Activated T-cell treated with anti-CD3 and anti-CD28 coated beads for 48 hours (primary cell): ENCODE measurements around the gene C22orf42.
A peak's percentile ranks its signal among the peaks of the same experiment; 100 is the strongest.
"Not testable (repeated sequence)": the region's sequence is repeated elsewhere in the genome, so short reads cannot be mapped to it uniquely, and the experiment has no call there.

ENCODE experiments used
- DNase-seq: peaks from one replicate; pipeline ENCODE4 v3.0.0-alpha.2; 2020; ENCODE audit warnings: low read depth

Gene C22orf42

DNA sequence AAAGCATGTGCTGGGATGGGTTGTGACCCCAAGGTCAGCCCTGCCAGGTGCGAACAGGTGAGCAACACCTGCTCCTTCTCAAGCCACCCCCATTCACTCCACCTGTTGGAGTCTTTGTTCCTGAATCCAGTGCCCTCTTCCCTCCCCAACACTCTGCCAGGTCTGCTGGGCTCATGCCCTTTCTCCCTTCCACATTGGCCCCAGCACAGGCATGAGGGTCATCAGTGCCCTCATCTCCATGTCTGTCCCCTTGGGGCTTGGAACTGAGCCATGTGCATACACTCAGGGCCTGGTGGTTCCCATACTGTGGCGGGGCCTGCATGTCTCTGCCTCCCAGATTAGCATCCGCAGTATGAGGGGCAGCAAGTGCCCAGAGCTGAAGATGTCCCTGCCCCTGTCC, 26.7 kb upstream of the C22orf42 start:
- no peak for DNase-seq

DNA sequence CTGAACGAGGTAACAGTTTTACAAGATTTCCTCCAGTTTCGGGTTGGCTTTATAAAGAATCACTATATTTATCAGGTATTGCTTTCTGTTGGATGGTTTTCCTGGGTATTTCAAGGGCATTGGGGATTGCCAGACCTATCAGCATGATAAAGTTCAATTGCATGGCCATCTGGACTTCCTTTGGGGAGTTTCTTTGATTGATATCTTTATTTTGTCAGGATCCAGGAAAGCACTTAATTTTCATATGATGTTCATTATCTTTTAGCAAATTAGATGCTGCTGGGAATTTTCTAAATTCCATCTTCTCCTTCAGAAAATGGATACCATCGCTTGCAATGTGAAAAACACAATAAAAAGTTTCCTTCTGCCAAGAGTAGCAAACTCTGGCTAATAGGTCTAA, 24.5 kb upstream of the C22orf42 start:
- DNase-seq = no peak

- DNase-seq = no peak
These were observed 21.9 kb upstream of the C22orf42 start for GRCh38 chr22:32181043-32181442.

DNA sequence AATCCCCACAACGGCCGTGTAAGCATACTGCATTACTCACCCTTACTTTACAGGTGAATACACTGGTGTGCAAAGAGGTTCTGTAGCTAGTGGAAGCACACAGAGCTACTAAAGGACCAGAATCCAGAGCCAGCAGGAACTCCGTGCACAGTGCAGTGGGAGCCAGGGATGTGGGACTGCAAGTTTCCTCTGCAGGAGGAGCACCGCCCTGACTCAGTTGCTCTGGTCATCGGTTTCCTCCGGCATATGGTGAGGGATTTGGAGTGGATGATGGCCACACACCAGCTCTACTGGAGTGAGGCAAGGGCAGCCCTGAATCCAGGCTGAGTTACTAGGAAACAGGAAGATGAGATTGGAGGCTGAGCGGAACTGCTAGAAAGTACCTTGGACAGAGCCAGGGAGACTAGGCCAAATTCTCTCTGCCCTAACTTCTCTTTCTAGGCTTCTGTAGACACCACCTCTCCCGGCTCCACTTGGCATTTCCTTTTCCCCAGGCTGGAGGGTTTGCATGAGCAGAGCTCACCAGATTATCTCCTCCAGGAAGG, 18.2 kb upstream of the C22orf42 start:
- DNase-seq = no peak

DNA sequence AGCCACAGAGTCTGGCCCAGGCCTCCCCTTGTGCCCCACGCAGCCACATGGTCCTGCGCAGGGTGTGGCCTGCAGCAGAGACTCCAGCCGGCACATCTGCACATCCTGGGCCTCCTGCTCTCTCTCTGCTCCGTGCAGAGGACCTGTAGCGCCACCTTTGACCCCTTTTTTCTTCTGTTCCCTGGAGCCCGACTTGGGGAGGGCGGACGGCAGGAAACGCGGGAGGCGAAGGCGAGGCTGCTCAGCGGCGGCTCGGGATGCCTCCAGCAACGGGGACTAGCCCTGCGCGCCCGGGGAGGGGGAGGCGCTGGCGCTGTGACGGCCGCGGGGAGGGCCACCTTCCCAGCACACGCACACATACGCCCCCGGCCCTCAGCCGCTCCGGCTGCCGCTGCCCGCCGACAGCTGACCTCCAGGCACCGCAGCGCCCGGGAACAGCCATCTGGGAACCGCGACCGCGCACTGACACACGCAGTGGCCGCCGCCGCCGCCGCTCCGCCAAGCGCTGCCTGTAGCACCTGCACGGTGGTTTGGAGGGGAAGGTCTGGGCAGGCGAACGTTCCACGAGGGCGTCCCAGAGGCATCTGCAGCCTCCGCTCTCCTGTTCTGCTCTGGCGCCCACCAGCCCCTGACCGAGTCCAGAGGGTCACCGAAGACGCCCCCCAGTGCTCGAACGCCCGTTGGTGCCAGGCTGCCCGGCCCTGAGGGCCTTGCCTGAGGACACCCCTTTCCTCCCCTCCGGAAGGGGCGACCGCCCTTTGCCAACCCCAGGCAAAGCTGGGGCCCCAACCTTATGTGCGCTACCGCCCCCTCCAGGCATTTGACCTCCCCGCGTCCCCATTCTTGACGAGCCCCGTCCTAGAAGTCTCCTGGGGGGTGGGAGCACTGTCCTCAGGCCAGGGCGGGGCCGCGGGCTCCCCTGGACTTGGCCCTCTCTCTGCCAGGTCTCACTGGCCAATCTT, 16.9 kb upstream of the C22orf42 start:
- peak; percentile 7 for DNase-seq

GRCh38 chr22:32175115-32175514, 16.0 kb upstream of the C22orf42 start:
- no peak for DNase-seq

DNA sequence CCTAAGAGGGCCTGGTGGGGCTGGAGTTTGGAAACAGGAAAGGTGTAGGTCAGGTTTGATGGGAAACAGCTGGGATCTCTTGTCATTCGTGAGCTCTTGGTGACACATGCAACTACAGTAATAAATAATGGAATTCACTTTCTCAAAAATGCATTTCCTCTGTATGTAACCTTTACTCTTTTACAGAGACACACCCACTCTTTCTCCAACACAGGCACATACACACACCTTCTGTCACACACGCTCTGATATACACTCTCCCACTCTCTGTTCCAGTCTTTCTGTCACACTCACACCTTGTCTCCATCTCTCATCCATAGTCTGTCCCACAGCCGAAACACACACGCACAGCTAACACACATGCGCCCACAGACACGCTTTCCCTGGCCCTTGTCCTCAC, 6.6 kb upstream of the C22orf42 start:
- no peak for DNase-seq

- no peak for DNase-seq
These were observed 5.2 kb upstream of the C22orf42 start for GRCh38 chr22:32164075-32164860.

- not testable (repeated sequence) for DNase-seq
These were observed 1.3 kb upstream of the C22orf42 start for GRCh38 chr22:32160411-32160810.

DNA sequence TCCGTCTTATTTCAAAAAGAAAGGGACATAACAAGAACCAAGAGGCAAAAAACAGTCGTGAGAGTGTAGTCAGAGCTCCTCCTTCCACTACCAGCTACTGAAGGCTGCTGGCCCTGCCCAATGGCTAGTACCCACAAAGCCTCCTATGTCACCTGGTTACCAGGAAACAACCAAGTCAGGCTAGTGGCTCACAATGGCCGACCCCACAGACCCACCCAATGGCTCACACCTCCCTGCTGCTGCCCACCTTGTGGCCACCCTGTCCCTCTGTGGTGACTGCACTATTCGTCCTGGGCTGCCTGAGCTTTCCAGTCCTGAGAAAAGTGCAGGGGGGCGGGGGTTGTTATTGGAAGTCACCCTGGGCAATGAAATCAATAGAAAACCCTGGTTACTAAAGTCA, 1.5 kb downstream of the C22orf42 start:
- not testable (repeated sequence) for DNase-seq

- DNase-seq = not testable (repeated sequence)
These were observed 4.4 kb downstream of the C22orf42 start for GRCh38 chr22:32154727-32155126.

DNA sequence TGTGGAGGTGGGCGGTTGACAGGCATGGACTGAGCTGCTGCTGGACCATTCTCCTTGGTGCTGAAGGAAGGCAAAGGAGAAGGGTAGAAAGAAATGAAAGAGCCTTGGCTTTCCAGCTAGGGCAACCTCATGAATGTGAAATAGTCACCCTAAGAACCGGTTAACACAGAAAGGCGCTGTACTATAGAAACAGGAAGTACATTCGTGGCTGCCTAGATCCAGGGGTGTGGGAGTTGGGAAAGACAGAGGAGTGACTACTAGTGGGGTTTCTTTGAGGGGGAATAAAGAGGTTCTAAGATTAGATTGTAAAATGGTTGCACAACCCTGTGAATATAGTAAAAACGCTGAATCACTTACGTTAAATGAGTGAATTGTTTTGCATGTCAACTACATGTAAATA, 7.5 kb downstream of the C22orf42 start:
- DNase-seq = not testable (repeated sequence)

GRCh38 chr22:32150647-32151046, 8.5 kb downstream of the C22orf42 start:
- not testable (repeated sequence) for DNase-seq

DNA sequence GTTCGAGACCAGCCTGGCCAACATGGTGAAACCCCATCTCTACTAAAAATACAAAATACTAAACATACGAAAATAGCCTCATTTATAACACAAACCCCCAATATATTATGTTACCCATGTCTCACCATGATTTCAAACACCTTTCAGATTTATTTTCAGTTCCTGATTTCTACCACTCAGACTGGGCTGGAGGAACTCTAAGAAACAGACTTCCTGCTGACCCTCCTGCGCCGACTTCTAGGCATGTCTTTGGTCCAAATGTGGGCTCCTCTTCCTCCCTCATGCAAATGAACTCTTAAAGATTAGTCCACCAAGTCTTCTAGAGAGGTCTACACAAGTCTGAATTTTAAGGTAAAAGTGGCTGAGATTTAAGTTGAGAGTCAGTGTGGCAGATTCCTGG, 10.7 kb downstream of the C22orf42 start:
- not testable (repeated sequence) for DNase-seq

DNA sequence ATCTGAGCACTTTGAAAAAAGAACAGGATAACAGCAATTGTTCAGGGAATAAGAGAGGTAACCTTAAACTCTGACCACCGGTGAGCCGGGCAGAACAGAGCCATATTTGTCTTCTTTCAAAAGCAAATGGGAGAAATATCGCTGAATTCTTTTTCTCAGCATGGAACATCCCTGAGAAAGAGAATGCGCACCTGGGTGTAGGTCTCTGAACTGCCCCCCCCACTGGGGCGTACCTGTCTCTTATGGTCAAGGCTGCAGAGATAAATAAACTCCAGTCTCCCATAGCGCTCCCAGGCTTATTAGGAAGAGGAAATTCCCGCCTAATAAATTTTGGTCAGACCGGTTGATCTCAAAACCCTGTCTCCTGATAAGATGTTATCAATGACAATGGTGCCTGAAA, 12.0 kb downstream of the C22orf42 start:
- DNase-seq = not testable (repeated sequence)

- no peak for DNase-seq
These were observed 14.4 kb downstream of the C22orf42 start for GRCh38 chr22:32144496-32145274.

DNA sequence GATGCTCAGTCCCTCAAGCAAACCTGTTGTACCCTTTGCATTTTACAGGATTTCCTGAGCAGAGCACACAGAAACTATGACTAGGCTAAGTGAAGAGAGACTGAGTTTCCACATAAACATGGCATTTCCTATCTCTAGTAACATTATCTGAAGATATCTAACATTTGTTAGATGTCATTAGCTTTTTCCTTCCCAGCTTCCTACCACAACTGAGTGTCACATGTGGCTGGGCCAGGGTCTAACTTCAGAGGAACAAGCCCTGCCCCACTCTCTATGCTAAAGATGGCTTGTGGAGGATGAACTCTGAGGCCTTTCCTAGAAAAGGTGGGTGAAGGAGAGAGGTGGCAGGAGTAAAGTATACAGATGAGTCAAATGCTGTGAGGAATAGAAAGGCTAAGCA, 16.5 kb downstream of the C22orf42 start:
- no peak for DNase-seq

- DNase-seq = not testable (repeated sequence)
These were observed 18.4 kb downstream of the C22orf42 start for GRCh38 chr22:32140688-32141087.

- DNase-seq = not testable (repeated sequence)
These were observed 20.5 kb downstream of the C22orf42 start for GRCh38 chr22:32138576-32138975.

GRCh38 chr22:32137731-32138324, 21.3 kb downstream of the C22orf42 start:
- not testable (repeated sequence) for DNase-seq

DNA sequence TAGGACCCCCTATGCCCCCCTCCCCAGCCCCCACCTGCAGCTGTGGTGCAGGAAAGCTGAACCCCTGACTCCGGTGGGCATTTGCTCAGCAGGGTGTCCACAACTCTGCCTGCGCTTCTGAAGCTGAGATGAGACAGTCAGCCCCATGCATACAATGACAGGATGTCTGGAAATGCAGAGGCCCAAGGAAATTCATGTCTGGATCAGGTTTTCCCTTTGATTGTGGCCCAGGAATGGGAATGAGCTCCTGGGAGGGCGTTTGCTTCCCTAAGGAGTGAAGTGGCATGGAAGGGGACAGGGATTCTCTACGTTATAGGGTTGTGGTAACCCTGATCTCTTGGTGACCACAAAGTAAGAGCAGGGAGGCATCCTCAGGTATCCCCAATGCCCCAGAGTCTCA, 22.2 kb downstream of the C22orf42 start:
- not testable (repeated sequence) for DNase-seq
